Measurements from ENCODE around the gene SLBP. TPM values are rescaled to one million over a fixed set of nuclear protein-coding genes. Genes with fewer than 3 reads are reported as not detected.

Gene SLBP
- total and polyA plus RNA-seq, 2 of the 8 experiments (the other 6 are each of a cell fraction or from before 2014, with no cell fraction given): 44.1 to 49.0 TPM

GRCh38 chr4:1759818-1760223 is 47.7 kb upstream of the SLBP start:
- H4K8ac ChIP-seq (ENCODE audit: extremely low read depth, insufficient read depth, low read length): peak overlapping the region; percentile 85; the same call in 1 of the 2 replicates
- no peak overlapping the region for H3K4me3 ChIP-seq (ENCODE audit: extremely low read depth in 1 of 4, insufficient read depth in 2 of 4, low read depth in 3 of 4, low read length in 4 of 4)
- H2BK12ac ChIP-seq (ENCODE audit: low read depth, low read length): peak overlapping the region; percentile 27; the same call in 1 of the 2 replicates
- H2BK15ac ChIP-seq (ENCODE audit: low read length): no peak overlapping the region; the same call in 1 of the 2 replicates
- FAIRE-seq: no peak
- no peak overlapping the region for H3K9ac ChIP-seq (replicated peaks in 1 of 4; ENCODE audit: extremely low read depth in 1 of 4, low read depth in 3 of 4, low read length in 3 of 4)
- 84% methylated on average over 11 of the region's 13 CpGs; no CpG with 5 or more reads in 1 of the 2 experiments for WGBS, 2 experiments (ENCODE audit: extremely low coverage in 1 of 2, insufficient coverage in 1 of 2, insufficient read length in 1 of 2, insufficient replicate concordance in 2 of 2, low coverage in 1 of 2, low lambda C conversion rate in 2 of 2, missing lambda C conversion rate in 1 of 2)
- no peak overlapping the region for H3K18ac ChIP-seq (ENCODE audit: extremely low read depth, low read length)
- H3K9me3 ChIP-seq (ENCODE audit: insufficient read depth in 2 of 2, low read depth in 1 of 2, low read length in 1 of 2): no peaks in the 10 kb centered on the region
- no peak overlapping the region for H4K5ac ChIP-seq (ENCODE audit: insufficient read length, low read depth, low read length)
- no peak overlapping the region for H2BK20ac ChIP-seq (ENCODE audit: low read length)
- POLR2A ChIA-PET (ENCODE audit: partially characterized antibody): interaction anchor here (0.8 to 2.2 kb wide), 7 partner anchors 8 to 38 kb away, joined by 3 to 7 read pairs (median 4); partner anchors contain the start of gene FGFR3
- H3K14ac ChIP-seq (ENCODE audit: insufficient read length): no peak overlapping the region
- H3K56ac ChIP-seq (replicated peaks; ENCODE audit: insufficient read length, low read depth, low read length): no peak overlapping the region
- H4K91ac ChIP-seq (replicated peaks; ENCODE audit: insufficient read length, low read length): peak overlapping the region; percentile 40
- no peak overlapping the region for H2BK120ac ChIP-seq (replicated peaks; ENCODE audit: low read depth, low read length)
- no peak overlapping the region for H3K27ac ChIP-seq (ENCODE audit: low read depth, low read length)
- H4K20me1 ChIP-seq (replicated peaks in 1 of 2; ENCODE audit: control insufficient read depth in 1 of 2, insufficient read depth in 2 of 2, low read length in 2 of 2): no peaks in the 10 kb centered on the region
- no peak for DNase-seq (ENCODE audit: low read depth in 1 of 2, low spot score in 2 of 2)
- peaks cover 0 to 3% (median 0%) of the 10 kb centered on the region in 4 experiments; a peak in 2 of 7 replicates for H3K27me3 ChIP-seq (replicated peaks in 1 of 4; ENCODE audit: control insufficient read depth in 3 of 4, extremely low read depth in 1 of 4, insufficient read depth in 3 of 4, low read length in 3 of 4)
- H3K4me2 ChIP-seq (ENCODE audit: insufficient read depth in 1 of 2, low read depth in 2 of 2, low read length in 2 of 2): no peak overlapping the region
- H3K36me3 ChIP-seq (ENCODE audit: control insufficient read depth in 2 of 4, insufficient read depth in 4 of 4, low read length in 3 of 4): no peaks in the 10 kb centered on the region
- no peak overlapping the region for H3K23ac ChIP-seq (ENCODE audit: insufficient read length)
- H3K4me1 ChIP-seq (replicated peaks in 1 of 4; ENCODE audit: control insufficient read depth in 3 of 4, insufficient read depth in 4 of 4, low read length in 3 of 4): peaks cover 0 to 7% (median 3%) of the 10 kb centered on the region in 4 experiments; a peak in 4 of 7 replicates
- no peak overlapping the region for H2AFZ ChIP-seq (ENCODE audit: low read length)
- peak overlapping the region; percentile 53 for H3K4ac ChIP-seq (replicated peaks; ENCODE audit: insufficient read length, low read depth, low read length)
- no peak overlapping the region for H2AK5ac ChIP-seq (ENCODE audit: low read depth, low read length)
- no peaks in the 10 kb centered on the region for H3K79me2 ChIP-seq (ENCODE audit: control insufficient read depth in 1 of 2, insufficient read depth in 2 of 2, low read length in 2 of 2)
- no peak overlapping the region for H2BK5ac ChIP-seq (ENCODE audit: low read depth, low read length)
- no peaks in the 10 kb centered on the region for H3K79me1 ChIP-seq (ENCODE audit: low read depth, low read length)
- CTCF ChIA-PET (ENCODE audit: partially characterized antibody): interaction anchor here (52.9 to 71.2 kb wide), 2 partner anchors 5 to 29 kb away, joined by 2507 read pairs; partner anchors contain the start of gene FGFR3
- no peaks in the 10 kb centered on the region for H3K23me2 ChIP-seq (ENCODE audit: low read depth, low read length)
- TF ChIP-seq CREB1 (IDR thresholded peaks at IDR 0.05) (no peak), TAF1 (IDR thresholded peaks at IDR 0.05; ENCODE audit: low read depth, low read length) (no peak), CBX5 (IDR thresholded peaks at IDR 0.05; ENCODE audit: low read depth, low read length) (no peak), RFX5 (IDR thresholded peaks at IDR 0.05; ENCODE audit: borderline replicate concordance, low read depth, low read length) (no peak), SAP30 (IDR thresholded peaks at IDR 0.05; ENCODE audit: insufficient read depth, insufficient replicate concordance, low read length) (no peak), BRCA1 (IDR thresholded peaks at IDR 0.05; ENCODE audit: low read depth, low read length) (no peak), RNF2 (IDR thresholded peaks at IDR 0.05; ENCODE audit: borderline replicate concordance, low read depth, low read length, missing control alignments, poor library complexity, severe bottlenecking) (no peak), HDAC6 (IDR thresholded peaks at IDR 0.05; ENCODE audit: low read depth, low read length) (no peak), CTCF (IDR thresholded peaks at IDR 0.05; ENCODE audit: control extremely low read depth in 1 of 3, insufficient read depth in 1 of 3, low read depth in 1 of 3, low read length in 3 of 3) (no peak; a peak in 1 of 4 replicates), RBBP5 (IDR thresholded peaks at IDR 0.05; ENCODE audit: borderline replicate concordance, low read depth, low read length) (no peak), CHD1 (IDR thresholded peaks at IDR 0.05; ENCODE audit: low read depth, low read length) (no peak)

Data from H1 (cell line).